HG02852 (cell line): ENCODE results near the gene PPP1CA.

Experiments used
- ATAC-seq: cut with Tn5 transposase; IDR thresholded peaks from one replicate; pipeline ENCODE4 v1.9.1; 2021; ENCODE audit warnings: mild to moderate bottlenecking, moderate library complexity; ENCODE audit not compliant: unreplicated experiment

Gene PPP1CA

DNA sequence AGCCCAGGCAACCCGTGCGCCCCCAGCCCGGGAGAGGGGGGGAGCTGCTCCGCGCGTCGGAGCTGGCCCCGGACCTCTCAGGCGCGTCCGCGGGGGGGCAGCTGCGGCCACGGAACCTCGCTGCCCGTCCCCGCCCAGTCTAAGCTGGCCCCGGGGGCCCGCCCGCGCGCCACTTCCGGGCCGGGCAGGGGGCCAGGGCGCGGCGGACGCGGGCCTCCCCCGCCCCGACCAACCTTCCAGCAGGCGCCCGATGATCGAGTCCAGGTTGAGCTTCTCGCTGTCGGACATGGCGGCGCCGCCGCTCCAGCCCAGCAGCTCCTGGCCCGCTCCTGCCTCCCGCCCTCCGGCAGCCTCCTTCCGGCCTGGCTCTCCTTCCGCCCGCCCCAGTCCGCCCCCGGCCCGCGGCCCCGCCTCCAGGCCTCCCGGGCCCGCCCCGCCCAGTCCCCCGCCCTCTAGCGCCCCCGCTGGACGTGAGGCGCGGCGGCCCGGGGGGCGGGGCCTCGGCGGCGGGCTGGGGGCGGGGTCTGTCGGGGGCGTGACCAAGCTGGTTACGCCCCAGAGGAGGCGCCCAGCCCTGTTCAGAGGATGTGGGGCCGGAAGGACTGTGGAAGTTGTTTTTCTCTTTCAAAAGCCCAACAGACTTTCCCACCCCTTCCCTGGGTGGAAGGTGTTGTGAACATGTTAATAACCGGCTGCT is at the start of gene PPP1CA:
Gene PPP1CA, minus strand, starts transcription at position 364 of the 697 bp plus-strand sequence. Its CDS starts 76 bp downstream, at position 288.
- ATAC-seq = peak; percentile 63

DNA sequence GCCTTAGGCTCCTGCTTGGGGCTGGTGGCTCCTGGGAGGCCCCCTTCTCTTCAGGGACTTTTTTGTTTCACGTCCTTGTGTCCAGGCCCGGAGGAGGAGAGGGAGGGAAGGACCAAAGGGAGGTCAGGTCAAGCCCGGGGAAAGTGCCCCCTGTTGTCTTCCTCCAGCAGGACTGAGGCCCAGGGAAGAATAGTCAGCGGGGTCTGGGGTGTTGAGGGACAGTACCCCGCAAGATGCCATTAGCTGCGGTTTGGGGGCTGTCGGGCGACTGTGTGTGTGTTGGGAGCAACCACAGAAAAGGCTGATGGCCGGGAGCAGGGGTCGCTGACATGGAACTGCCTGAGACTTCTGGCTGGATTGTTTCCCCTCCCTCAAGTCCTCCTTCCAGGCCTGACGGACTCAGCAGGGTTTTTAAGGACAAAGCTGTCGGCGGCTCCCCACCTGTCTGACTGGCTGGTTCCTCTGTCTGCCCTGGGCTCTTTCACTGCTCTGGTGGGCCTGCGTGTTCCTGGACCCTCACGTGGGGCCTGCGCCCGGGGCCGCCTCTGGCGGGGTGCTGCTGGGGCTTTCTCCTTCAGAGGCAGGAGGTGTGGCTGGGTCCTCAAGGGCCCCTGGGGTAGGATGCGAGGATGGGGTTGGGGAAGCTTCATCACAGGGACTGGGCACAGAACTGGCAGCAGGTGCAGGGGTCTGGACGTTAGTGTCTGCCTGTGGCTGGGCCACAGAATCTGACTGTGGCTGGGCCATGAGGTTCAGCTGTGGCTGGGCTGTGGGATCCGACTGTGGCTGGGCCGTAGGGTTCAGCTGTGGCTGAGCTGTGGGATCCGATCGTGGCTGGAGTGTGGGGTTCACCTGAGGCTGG is 49.4 kb upstream of the PPP1CA start:
- ATAC-seq = no peak

DNA sequence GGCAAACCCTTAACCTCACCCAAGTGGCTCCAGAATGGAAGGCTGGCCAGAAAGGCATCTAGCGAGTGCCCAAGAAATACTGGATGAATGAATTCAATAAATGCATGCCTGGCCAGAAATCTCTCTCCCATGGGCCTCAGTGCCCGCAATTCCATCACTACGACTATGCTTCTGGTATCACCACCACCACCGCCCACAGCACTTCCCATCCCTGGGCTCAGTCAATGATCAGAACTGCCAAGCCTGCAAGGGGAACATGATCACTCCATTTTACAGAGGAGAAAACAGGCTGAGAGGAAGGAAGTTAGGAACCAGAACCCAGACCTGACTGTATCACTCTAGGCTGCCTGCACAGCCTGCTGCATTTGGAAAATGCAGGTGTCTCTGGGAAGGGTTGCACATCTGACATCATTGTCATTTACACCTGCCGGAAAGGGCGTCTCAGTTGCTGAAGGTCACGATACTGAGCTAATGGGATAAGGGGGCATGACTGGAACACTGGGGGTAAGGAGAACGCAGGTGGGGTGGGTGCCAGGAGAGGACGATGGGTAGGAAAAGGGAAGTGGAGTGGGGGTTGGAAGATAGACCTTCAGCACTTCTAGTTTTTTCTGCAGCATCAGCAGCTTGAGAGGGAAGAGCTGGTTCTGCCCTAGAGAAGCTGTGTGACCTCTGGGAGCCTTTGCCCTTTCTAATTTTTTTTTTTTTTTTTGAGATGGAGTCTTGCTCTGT is 47.6 kb upstream of the PPP1CA start:
- ATAC-seq = no peak

DNA sequence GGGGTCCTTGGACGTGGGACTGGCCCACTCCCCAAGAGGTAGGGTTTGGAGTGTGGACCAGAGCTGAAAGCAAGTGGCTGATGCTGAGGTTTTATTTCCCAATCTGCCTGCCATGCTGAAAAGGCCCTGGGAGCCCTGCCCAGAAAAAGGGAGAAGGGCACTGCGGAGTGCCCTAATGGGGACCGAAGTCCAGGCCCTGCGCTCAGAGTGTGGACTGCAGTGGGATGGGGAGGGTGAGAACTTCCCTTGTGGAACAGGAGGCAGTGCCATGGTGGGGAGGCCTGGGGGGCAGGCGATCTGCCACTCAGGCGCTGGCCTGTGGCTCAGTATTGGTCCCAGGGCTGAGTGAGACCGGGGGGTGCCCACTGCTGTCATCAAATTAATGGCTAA is 46.6 kb upstream of the PPP1CA start:
- ATAC-seq = no peak

DNA sequence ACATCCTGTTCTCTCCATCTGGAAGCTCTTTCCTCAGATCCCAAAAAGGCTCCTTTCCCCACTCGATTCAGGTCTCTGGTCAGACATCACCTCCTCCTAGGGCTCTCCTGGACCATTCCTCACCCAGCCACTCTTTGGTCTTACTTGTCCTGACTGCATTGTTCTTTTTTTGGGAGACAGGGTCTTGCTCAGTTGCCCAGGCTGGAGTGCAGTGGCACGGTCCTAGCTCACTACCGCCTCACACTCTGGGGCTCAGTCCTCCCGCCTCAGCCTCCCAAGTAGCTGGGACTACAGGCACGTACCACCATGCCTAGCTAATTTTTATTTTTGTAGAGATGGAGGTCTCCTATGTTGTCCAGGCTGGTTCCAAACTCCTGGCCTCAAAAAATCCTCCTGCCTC is 43.9 kb upstream of the PPP1CA start:
- ATAC-seq = no peak

DNA sequence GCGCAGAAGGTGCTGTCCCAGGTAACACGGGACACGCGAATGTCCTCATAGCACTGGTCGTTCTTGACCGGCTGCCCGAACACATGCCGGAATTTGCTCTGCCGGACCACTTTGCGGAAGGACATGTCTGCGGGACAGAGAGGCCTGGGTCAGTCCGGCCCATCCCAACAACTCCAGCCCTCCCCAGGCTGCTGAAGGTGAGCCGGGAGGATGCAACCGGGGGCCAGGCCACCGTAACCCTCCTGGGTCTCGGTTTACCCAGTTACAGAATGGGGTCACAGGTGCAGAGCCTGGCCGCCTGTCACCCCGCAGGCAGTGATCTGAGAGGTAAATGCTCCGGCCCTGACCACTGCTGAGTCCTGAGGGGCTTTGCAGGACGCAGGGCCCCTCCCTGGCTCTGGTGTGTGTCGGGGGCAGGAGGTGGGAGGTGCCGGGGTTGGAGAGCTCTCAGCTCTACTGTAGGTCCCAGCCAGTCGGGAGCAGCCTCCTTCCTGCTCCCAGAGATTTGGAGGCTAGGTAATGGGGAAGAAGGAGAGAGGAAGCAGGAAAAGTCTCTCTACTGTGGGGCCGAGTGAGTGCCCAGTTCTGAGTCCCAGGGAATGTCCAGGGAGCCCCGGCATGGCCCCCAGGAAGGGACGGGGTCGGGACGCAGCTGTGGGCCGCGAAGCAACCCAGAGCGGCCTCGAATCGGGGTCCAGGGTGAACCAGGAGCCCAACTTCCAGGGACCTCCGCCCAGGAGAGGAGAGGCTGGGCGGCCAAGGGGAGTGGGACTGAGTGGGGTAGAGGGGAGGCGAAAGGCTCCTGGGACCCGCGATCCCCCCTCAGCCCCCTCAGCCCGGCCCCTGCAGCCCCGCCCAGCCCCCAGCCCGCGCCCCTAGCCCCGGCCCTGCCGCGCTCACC is 41.1 kb upstream of the PPP1CA start:
- no peak for ATAC-seq

DNA sequence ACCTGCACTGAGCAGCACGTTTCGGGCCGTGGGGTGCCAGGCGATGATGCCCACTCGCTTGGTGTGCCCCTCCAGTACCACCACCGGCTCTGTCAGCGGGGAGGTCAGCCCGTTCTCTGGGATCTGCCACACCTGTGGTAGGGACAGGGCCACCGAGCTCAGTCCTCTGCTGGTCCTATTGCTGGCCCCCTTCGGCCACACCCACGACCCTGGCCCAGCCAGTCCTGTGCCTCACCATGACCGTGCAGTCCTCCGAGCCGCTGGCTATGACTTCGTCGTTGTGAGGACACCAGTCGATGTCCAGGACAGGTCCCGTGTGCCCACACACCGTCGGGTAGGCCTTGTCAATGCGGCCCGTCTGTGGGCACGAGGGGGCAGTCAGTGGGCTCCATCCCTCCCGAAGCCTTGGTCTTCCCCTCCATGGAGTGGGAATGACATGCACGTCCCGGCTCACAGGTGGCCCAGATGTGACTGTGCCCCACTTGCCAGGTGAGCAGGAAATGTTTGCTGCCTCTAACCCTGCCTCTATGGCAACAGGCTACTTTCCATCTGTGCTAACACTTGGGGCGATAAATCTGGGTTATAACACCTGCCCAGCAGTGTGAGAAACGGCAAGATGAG is 40.2 kb upstream of the PPP1CA start:
- ATAC-seq = no peak

DNA sequence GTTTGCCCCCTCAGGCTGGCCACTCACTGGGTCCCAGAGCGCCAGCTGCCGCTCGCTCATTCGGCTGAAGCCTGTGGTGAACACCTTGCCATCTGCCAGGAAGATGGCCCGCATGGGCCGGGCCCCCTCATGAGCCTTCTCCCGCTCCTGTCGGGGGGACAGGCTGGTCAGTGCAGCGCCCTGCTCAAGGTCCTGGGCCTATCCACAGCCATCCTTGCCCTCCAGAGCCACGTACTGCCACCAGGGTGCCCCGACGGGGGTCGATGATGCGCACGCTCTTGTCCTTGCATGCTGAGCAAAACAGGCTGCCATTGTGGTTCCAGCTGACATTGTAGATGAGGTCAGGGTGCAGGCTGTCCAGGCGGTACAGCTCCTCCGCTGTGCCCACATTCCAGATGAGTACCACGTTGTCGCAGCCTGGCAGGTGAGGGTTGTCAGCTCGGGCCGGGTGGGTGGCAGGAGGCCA is 39.5 kb upstream of the PPP1CA start:
- no peak for ATAC-seq

DNA sequence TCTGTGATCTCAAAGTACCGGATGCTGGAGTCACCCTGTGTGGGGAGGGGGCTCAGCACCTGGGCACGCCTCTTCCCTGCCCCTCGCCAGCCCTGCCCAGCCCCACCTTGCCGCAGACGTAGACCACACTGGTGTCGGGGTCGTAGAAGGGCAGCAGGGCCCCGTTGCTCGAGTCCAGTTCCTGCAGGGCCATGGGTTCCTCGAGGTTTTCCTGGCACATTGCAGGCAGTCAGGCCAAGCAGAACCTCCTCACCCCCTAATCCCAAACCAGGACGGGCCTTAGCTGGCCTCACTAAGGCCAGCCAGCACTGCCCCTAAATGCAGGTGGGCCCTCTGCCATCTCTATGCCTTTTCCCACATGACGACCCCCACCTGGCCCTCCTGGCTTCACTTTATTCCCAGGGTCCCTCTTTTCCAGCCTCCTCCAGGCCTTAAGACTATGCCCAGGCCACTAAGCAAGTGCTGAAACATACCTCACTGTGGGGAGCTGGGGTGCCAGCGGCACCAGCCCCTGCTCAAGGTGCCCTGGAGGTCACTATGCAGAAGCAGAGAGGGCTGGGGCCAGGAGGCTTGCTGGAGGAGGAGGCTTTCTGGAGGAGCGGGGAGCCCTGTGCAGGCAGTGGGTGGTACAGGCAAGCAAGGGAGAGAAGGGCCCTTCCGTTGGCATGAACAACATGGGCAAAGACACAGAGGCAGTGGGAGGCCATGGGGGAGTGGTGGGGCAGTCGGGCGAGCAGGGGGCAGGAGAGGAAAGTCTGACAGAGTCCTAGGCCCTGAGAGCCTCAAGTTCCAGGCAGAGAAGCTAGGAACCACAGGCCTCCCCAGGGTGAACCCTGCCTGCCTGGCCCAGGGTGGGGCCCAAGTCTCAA is 38.8 kb upstream of the PPP1CA start:
- no peak for ATAC-seq

DNA sequence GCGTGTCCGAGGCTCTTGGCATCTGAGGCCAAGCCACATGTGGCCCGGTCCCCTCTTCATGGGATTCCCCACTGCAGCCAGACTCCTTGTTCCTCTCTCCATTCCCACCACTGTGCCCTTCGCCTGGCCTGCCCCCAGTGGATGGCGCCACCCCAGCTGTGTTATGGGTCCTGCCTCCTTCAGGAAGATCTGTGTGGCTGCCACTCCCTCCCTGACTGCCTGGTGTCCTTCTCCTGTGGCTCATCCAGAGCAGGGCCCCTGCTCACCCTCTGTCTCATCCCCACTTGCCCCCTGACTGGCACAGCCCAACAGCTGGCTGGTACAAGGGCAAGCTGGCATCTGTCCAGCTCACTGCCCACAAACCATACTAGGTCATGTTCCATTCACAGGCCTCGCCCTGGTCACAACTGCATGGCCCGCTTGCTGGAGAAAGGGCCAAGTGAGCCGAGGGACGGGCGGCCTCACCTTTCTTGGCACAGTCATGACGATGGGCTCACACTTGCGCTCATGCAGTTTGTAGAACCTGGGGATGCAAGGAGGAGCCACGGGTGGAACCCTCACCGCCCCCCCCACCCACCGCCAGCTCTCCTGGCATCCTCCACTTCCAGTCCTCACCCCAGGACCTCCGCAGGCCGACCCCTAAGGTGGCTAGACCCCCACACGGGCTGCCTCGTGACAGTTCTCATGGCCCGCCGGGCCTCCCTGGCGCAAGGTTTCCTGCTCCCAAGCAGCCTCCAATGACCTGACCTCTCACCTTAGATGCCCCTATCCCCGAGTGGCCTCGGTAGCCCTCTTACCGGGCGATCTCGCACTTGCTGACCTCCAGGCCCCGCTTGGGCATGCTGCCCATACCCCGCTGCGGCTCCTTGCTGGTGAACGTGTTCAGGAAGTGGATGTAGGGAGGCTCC is 37.9 kb upstream of the PPP1CA start:
- ATAC-seq = no peak

DNA sequence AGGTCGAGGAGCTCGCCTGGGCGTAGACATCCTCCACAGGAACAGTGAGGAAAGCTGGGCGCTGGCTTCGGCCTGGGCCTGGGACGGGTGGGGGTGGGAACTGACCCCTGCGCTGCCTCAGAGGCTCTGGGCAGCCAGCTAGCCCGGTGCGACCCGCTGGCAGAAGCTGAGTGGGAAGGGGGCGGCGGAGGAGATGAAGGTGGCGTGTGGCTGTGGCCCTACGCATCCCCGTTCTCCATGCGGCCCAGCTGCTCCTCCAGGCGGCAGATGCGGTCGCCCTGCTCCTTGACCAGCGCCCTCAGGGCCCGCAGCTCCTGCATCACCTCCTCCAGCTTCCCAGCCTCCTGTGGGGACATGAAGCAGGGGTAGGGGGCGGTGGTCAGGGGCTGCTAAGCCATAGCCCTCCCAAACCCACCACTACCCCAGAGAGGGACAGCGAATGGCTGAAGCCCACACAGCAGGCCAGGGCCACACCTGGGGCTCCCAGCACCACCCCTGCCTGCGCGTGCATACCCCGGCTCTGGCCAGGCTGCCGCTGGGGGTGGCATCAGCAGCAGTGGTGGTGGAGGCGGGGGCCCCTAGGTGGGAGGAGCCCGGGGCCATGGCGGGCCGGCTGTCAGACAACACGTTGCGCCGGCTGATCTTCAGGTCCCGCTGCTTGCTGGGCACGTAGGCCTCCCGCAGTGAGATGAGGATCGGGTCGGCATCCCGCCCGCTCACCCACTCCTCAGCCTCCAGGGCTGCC is 36.7 kb upstream of the PPP1CA start:
- no peak for ATAC-seq

DNA sequence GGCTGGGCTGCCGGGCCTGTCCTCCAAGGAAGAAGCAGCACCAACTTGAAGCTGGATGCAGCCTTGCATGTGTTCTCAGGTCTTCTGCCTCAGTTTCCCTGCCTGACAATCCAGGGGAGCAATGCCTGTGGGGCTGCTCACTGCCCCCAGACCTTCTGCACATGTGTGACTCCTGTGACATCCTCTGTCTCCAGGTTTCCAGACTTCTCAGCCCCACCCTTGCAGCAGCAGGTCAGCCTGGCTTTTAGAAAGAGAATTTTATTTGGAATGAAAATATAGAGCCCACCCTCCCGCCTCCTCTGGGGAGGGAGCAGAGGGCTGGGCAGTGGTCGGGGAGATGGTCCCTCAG is 36.1 kb upstream of the PPP1CA start:
- ATAC-seq = no peak

DNA sequence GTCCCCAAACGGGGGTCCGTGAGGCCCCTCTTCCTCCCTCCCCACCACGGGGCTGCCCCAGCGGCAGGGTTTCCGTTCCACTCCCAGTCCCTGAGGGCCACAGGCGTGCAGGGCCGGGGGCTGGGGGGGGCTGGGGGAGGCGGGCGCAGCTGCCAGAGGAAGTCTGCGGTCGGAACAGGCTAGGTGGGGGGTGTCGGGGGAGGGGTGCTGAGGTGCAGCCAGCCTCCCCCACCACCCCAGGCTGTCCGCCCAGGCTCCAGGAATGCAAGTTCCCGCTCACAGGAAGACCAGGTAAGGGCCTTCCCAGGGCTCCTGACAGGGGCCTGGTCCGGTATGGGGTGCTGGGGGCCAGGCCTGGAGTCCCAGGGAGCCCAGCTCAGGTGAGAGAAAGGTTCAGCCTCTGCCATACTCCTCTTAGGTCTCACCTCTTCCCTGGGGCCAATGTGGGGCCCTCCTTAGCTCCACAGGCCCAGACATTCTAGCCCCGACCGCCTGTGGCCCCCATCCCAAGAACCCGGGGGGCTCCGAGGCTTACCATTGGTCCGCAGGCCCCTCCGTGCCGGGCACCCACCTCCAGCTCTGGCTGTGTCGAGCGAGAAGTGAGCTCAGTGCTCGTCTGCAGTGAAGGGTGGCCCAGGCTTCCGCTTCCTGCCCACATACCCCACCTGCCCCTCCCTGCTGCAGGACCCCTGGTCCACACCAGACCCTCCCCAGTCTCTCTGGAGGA is 35.6 kb upstream of the PPP1CA start, which contains the start of gene PTPRCAP:
Gene PTPRCAP, minus strand, starts transcription at position 601 of the 727 bp plus-strand sequence. Its CDS starts 63 bp downstream, at position 538.
- ATAC-seq = peak; percentile 40

DNA sequence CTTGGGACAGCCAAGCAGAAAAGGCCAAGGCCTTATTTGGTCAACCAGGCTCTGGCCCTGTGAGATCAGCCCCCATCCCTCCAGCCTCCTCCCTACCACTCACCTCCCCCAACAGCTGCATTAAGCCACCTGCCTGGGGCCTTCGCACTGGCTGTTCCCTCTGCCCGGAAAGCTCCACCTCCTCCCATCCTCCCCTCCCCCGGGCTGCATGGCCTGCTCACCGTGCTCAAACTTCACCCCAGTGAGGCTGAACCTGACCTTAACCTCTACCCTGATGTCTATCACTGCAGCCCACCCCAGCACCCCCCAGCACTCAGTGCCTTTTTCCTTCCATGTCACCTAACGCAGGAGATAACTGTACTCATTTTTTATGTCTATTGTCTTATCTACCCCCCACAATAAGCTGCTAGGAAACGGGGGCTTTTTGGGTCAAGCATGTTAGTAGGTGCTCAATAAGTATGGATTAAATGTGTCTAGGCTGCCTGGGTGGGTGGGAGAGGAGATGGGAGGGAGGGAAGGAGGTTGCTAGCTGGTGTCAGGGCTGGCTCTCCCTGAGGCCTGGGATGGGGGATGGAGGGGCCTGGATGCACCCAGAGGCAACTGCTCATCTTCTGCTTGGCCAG is 34.9 kb upstream of the PPP1CA start:
- no peak for ATAC-seq

DNA sequence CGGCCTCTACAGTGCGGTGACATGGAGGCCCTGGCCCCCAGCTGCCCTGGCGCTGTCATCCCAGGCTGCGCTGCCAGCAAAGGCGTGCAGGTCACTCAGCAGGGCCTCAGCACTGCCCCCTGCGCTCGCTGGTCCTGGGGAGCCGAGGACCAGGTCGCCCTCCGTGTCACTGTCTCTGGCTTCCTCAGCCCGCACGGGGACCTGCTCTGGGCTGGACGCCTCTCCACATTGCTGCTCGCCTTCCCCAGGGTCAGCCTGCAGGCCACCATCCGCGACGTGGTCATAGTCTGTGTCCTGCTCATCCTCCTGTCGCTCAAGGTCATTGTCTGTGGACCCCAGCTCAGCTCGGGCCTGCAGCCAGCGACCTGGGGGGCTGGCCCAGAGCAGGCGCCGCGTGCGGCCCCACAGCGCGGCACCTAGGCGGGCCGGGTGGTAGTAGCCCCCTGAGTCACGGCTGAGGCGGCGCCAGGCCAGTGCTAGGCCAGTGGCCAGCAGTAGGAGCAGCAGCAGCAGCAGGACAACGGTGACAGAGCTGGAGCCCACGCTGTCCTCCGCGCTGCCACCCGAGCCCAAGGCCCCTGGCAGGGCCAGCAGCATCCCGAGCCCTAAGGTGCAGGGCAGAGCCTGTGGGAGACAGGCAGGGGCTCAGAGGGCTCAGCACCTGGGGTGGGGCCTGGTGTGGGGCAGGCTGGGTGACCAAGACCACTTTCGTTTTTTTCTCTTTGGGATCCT is 34.2 kb upstream of the PPP1CA start:
- no peak for ATAC-seq
